Measurements from ENCODE around the gene OSTF1.

The OSTF1 gene

GRCh38 chr9:75190762-75191161, 102.4 kb downstream of the OSTF1 start:
- H3K27ac ChIP-seq, result no peak overlapping the region

More at GRCh38 chr9:75190762-75191161, 102.4 kb downstream of the OSTF1 start:
- no peak overlapping the region for H3K4me3 ChIP-seq
